ENCODE measurements around the gene GFOD2. TPM values are rescaled to one million over a fixed set of nuclear protein-coding genes. Genes with fewer than 3 reads are reported as not detected.

Gene GFOD2
- total and polyA plus RNA-seq, 2 of the 8 experiments (the other 6 are each of a cell fraction or from before 2014, with no cell fraction given), result 21.4 to 33.2 TPM

GRCh38 chr16:67663877-67664222 is 55.3 kb downstream of the GFOD2 start (continued):
- TF ChIP-seq CHD7 (IDR thresholded peaks at IDR 0.05; ENCODE audit: insufficient replicate concordance, low read length), result no peak
- no peak for TF ChIP-seq ASH2L (IDR thresholded peaks at IDR 0.05; ENCODE audit: low read length)
- TF ChIP-seq BRCA1 (IDR thresholded peaks at IDR 0.05; ENCODE audit: low read depth, low read length), result no peak
- no peak for TF ChIP-seq RAD21 (IDR thresholded peaks at IDR 0.05 in 1 of 2, conservative IDR thresholded peaks at IDR 0.05 in 1 of 2; ENCODE audit: low read depth in 2 of 2, low read length in 2 of 2)
- no peak for TF ChIP-seq MAX (IDR thresholded peaks at IDR 0.05)
- TF ChIP-seq SIRT6 (IDR thresholded peaks at IDR 0.05; ENCODE audit: low read length), result no peak

All from H1 (cell line).